ENCODE results near the gene EMC1. TPM values are rescaled to one million over a fixed set of nuclear protein-coding genes. Genes with fewer than 3 reads are reported as not detected.
A peak's percentile ranks its signal among the peaks of the same experiment; 100 is the strongest.
"Not testable (repeated sequence)": the region's sequence is repeated elsewhere in the genome, so short reads cannot be mapped to it uniquely, and the experiment has no call there.

EMC1 gene
- total RNA-seq, 2 donors from 2014 or later, result 59.0 to 67.5 TPM

- peaks cover 99% of the 10 kb centered on the region for H3K36me3 ChIP-seq (ENCODE audit: control insufficient read depth, insufficient read depth, low read length)
- TF ChIP-seq CTCF (conservative IDR thresholded peaks at IDR 0.05), result no peak
- no peak overlapping the region for H3K9ac ChIP-seq (ENCODE audit: extremely low read depth, low read length, poor library complexity, severe bottlenecking)
- no peaks in the 10 kb centered on the region for H3K9me3 ChIP-seq (ENCODE audit: control insufficient read depth, low read length)
- no peaks in the 10 kb centered on the region for H3K4me1 ChIP-seq (ENCODE audit: control insufficient read depth, insufficient read depth, low read length)
- Mint-ChIP-seq H3K9me3 (no peaks in the 10 kb centered on the region), H3K27me3 (ENCODE audit: insufficient read depth) (no peaks in the 10 kb centered on the region), H3K27ac (no peak overlapping the region), H3K4me3 (no peak overlapping the region), H3K36me3 (ENCODE audit: low read depth) (peaks cover 78% of the 10 kb centered on the region), H3K4me1 (no peaks in the 10 kb centered on the region)
- H3K4me3 ChIP-seq (ENCODE audit: low read length), result no peak overlapping the region
- no peak for DNase-seq
- no peak overlapping the region for H3K27ac ChIP-seq (ENCODE audit: low read depth, low read length)
- 94 to 100% methylated on average over 2 to 5 of the region's 5 CpGs for WGBS, 2 experiments (ENCODE audit: insufficient coverage in 1 of 2, insufficient read length in 1 of 2)
- no peaks in the 10 kb centered on the region for H3K27me3 ChIP-seq (ENCODE audit: control insufficient read depth, insufficient read depth, low read length, poor library complexity, severe bottlenecking)
Observed at GRCh38 chr1:19182223-19182622, 69.1 kb downstream of the EMC1 start.

- H3K4me3 ChIP-seq (ENCODE audit: low read length); H3K27me3 Mint-ChIP-seq (ENCODE audit: insufficient read depth); H3K27ac ChIP-seq (ENCODE audit: low read depth, low read length); DNase-seq; H3K4me1 Mint-ChIP-seq; H3K4me1 ChIP-seq (ENCODE audit: control insufficient read depth, insufficient read depth, low read length); H3K4me3 Mint-ChIP-seq; H3K9ac ChIP-seq (ENCODE audit: extremely low read depth, low read length, poor library complexity, severe bottlenecking); H3K27me3 ChIP-seq (ENCODE audit: control insufficient read depth, insufficient read depth, low read length, poor library complexity, severe bottlenecking); H3K27ac Mint-ChIP-seq; H3K9me3 Mint-ChIP-seq; H3K9me3 ChIP-seq (ENCODE audit: control insufficient read depth, low read length): not testable (repeated sequence)
- H3K36me3 ChIP-seq (ENCODE audit: control insufficient read depth, insufficient read depth, low read length), result peaks cover 100% of the 10 kb centered on the region
- WGBS, 2 experiments (ENCODE audit: insufficient coverage in 1 of 2, insufficient read length in 1 of 2), result 95 to 96% methylated on average over 5 to 8 of the region's 8 CpGs
- H3K36me3 Mint-ChIP-seq (ENCODE audit: low read depth), result peaks cover 76% of the 10 kb centered on the region
Observed at GRCh38 chr1:19180265-19180657, 71.1 kb downstream of the EMC1 start.

GRCh38 chr1:19179597-19180264, 71.6 kb downstream of the EMC1 start:
- no peak for DNase-seq
- no peak overlapping the region for H3K9ac ChIP-seq (ENCODE audit: extremely low read depth, low read length, poor library complexity, severe bottlenecking)
- H3K27ac Mint-ChIP-seq, result no peak overlapping the region
- no peaks in the 10 kb centered on the region for H3K27me3 Mint-ChIP-seq (ENCODE audit: insufficient read depth)
- H3K4me3 ChIP-seq (ENCODE audit: low read length), result no peak overlapping the region
- H3K9me3 ChIP-seq (ENCODE audit: control insufficient read depth, low read length), result no peaks in the 10 kb centered on the region
- TF ChIP-seq CTCF (conservative IDR thresholded peaks at IDR 0.05), result peak; percentile 69
- H3K9me3 Mint-ChIP-seq, result no peaks in the 10 kb centered on the region
- H3K36me3 Mint-ChIP-seq (ENCODE audit: low read depth), result peaks cover 75% of the 10 kb centered on the region
- H3K36me3 ChIP-seq (ENCODE audit: control insufficient read depth, insufficient read depth, low read length), result peaks cover 100% of the 10 kb centered on the region
- 86 to 100% methylated on average over 5 to 8 of the region's 8 CpGs for WGBS, 2 experiments (ENCODE audit: insufficient coverage in 1 of 2, insufficient read length in 1 of 2)
- H3K27ac ChIP-seq (ENCODE audit: low read depth, low read length), result no peak overlapping the region
- no peaks in the 10 kb centered on the region for H3K4me1 Mint-ChIP-seq
- no peak overlapping the region for H3K4me3 Mint-ChIP-seq
- H3K4me1 ChIP-seq (ENCODE audit: control insufficient read depth, insufficient read depth, low read length), result no peaks in the 10 kb centered on the region
- no peaks in the 10 kb centered on the region for H3K27me3 ChIP-seq (ENCODE audit: control insufficient read depth, insufficient read depth, low read length, poor library complexity, severe bottlenecking)

Data from endodermal cell (in vitro differentiated cells).